Superior temporal gyrus (tissue), 1 donor: ENCODE results near the gene NBDY.
"Not testable (repeated sequence)": the region's sequence is repeated elsewhere in the genome, so short reads cannot be mapped to it uniquely, and the experiment has no call there.

Source experiments
- DNase-seq: peaks from one replicate; pipeline ENCODE4 v3.0.0-alpha.2; 2016; ENCODE audit errors: extremely low spot score

NBDY gene

GRCh38 chrX:56729152-56729850 lies at the start of gene NBDY:
NBDY (plus strand) TSS chrX:56729243; CDS start chrX:56729354, 111 bp downstream.
- DNase-seq = peak; percentile 65

GRCh38 chrX:56704530-56704929 lies 24.5 kb upstream of the NBDY start:
- DNase-seq = not testable (repeated sequence)

- peak; percentile 71 for DNase-seq
Observed at GRCh38 chrX:56726605-56727004, 2.4 kb upstream of the NBDY start.

GRCh38 chrX:56727531-56727930 lies 1.5 kb upstream of the NBDY start:
- no peak for DNase-seq

- peak; percentile 60 for DNase-seq
Observed at GRCh38 chrX:56728321-56728720, 722 bp upstream of the NBDY start.

- peak; percentile 19 for DNase-seq
Observed at GRCh38 chrX:56728752-56729151, 291 bp upstream of the NBDY start.

- peak; percentile 82 for DNase-seq
Observed at GRCh38 chrX:56733459-56734046, 4.5 kb downstream of the NBDY start.

GRCh38 chrX:56736219-56736618 lies 7.2 kb downstream of the NBDY start:
- no peak for DNase-seq

- DNase-seq = no peak
Observed at GRCh38 chrX:56738670-56739069, 9.6 kb downstream of the NBDY start.

- DNase-seq = no peak
Observed at GRCh38 chrX:56744996-56745395, 16.0 kb downstream of the NBDY start.

- no peak for DNase-seq
Observed at GRCh38 chrX:56746996-56747395, 18.0 kb downstream of the NBDY start.

- DNase-seq = no peak
Observed at GRCh38 chrX:56751071-56751470, 22.0 kb downstream of the NBDY start.

GRCh38 chrX:56757327-56757726 lies 28.3 kb downstream of the NBDY start:
- DNase-seq = no peak

GRCh38 chrX:56758456-56758855 lies 29.4 kb downstream of the NBDY start:
- DNase-seq = no peak

GRCh38 chrX:56759736-56760409 lies 30.8 kb downstream of the NBDY start:
- DNase-seq = no peak

GRCh38 chrX:56760410-56761124 lies 31.5 kb downstream of the NBDY start:
- DNase-seq = not testable (repeated sequence)

GRCh38 chrX:56761167-56761566 lies 32.1 kb downstream of the NBDY start:
- DNase-seq = no peak

GRCh38 chrX:56762220-56762619 lies 33.2 kb downstream of the NBDY start:
- no peak for DNase-seq

- no peak for DNase-seq
Observed at GRCh38 chrX:56762707-56763555, 33.9 kb downstream of the NBDY start.

- DNase-seq = peak; percentile 77
Observed at GRCh38 chrX:56763556-56764152, 34.6 kb downstream of the NBDY start.
